IPS-20b (cell line): ENCODE measurements around the gene GALNT18.

Experiments used
- H3K27ac ChIP-seq: one replicate; pipeline ENCODE4 v1.5.1; 2013; ENCODE audit warnings: low read length
- H3K27me3 ChIP-seq: 2 replicates; pipeline ENCODE4 v1.6.1; 2013; ENCODE audit warnings: mild to moderate bottlenecking, low read length, inconsistent platforms; ENCODE audit not compliant: insufficient read depth
- H3K36me3 ChIP-seq: 2 replicates; pipeline ENCODE4 v1.6.1; 2013; ENCODE audit warnings: low read depth, mild to moderate bottlenecking, inconsistent platforms, low read length, moderate library complexity; ENCODE audit not compliant: insufficient read depth
- H3K4me1 ChIP-seq: 2 replicates; pipeline ENCODE4 v1.6.1; 2013; ENCODE audit warnings: mild to moderate bottlenecking, control low read depth, inconsistent platforms, low read length, moderate library complexity; ENCODE audit not compliant: insufficient read depth
- H3K4me3 ChIP-seq: 2 replicates; pipeline ENCODE4 v1.5.1; 2013; ENCODE audit warnings: mild to moderate bottlenecking, low read length, inconsistent platforms
- H3K9ac ChIP-seq: 2 replicates; pipeline ENCODE4 v1.6.1; 2013; ENCODE audit warnings: low read depth, mild to moderate bottlenecking, inconsistent platforms, low read length, moderate library complexity
- H3K9me3 ChIP-seq: 2 replicates; pipeline ENCODE4 v1.6.1; 2013; ENCODE audit warnings: mild to moderate bottlenecking, low read depth, low read length, inconsistent platforms; ENCODE audit not compliant: insufficient read depth

Gene GALNT18

GRCh38 chr11:11422411-11423128 is 199.2 kb downstream of the GALNT18 start:
- no peak overlapping the region for H3K4me3 ChIP-seq
- H3K36me3 ChIP-seq = no peaks in the 10 kb centered on the region
- no peak overlapping the region for H3K27ac ChIP-seq
- 0 out of 2 replicates have a peak, but pooled peaks cover 2% of the 10 kb centered on the region for H3K4me1 ChIP-seq
- no peaks in the 10 kb centered on the region for H3K9me3 ChIP-seq
- no peak overlapping the region for H3K9ac ChIP-seq
- no peaks in the 10 kb centered on the region for H3K27me3 ChIP-seq

GRCh38 chr11:11421509-11421908 is 200.3 kb downstream of the GALNT18 start:
- Histone ChIP-seq H3K36me3 (no peaks in the 10 kb centered on the region), H3K4me1 (no peaks in the 10 kb centered on the region; the same call in 1 of the 2 replicates), H3K27ac (no peak overlapping the region), H3K27me3 (no peaks in the 10 kb centered on the region), H3K4me3 (no peak overlapping the region), H3K9me3 (no peaks in the 10 kb centered on the region), H3K9ac (no peak overlapping the region)

GRCh38 chr11:11420899-11421285 is 200.9 kb downstream of the GALNT18 start:
- Histone ChIP-seq H3K9ac (no peak overlapping the region), H3K4me1 (no peaks in the 10 kb centered on the region; the same call in 1 of the 2 replicates), H3K36me3 (no peaks in the 10 kb centered on the region), H3K27ac (no peak overlapping the region), H3K4me3 (no peak overlapping the region), H3K9me3 (no peaks in the 10 kb centered on the region), H3K27me3 (no peaks in the 10 kb centered on the region)

GRCh38 chr11:11420191-11420898 is 201.5 kb downstream of the GALNT18 start:
- Histone ChIP-seq H3K9ac (no peak overlapping the region), H3K27me3 (no peaks in the 10 kb centered on the region), H3K27ac (no peak overlapping the region), H3K4me1 (no peaks in the 10 kb centered on the region; the same call in 1 of the 2 replicates), H3K4me3 (no peak overlapping the region), H3K9me3 (no peaks in the 10 kb centered on the region), H3K36me3 (no peaks in the 10 kb centered on the region)

GRCh38 chr11:11419747-11420146 is 202.1 kb downstream of the GALNT18 start:
- Histone ChIP-seq H3K27me3 (no peaks in the 10 kb centered on the region), H3K9ac (no peak overlapping the region)

GRCh38 chr11:11416917-11417316 is 204.9 kb downstream of the GALNT18 start:
- H3K36me3 ChIP-seq = no peaks in the 10 kb centered on the region
- no peaks in the 10 kb centered on the region for H3K9me3 ChIP-seq
- H3K9ac ChIP-seq = no peak overlapping the region
- no peak overlapping the region for H3K4me3 ChIP-seq
- no peak overlapping the region for H3K27ac ChIP-seq
- H3K27me3 ChIP-seq = no peaks in the 10 kb centered on the region
- H3K4me1 ChIP-seq = no peaks in the 10 kb centered on the region; the same call in 1 of the 2 replicates

More at GRCh38 chr11:11419747-11420146, 202.1 kb downstream of the GALNT18 start:
- H3K27ac ChIP-seq = no peak overlapping the region
- H3K9me3 ChIP-seq = no peaks in the 10 kb centered on the region
- no peaks in the 10 kb centered on the region for H3K36me3 ChIP-seq
- H3K4me1 ChIP-seq = no peaks in the 10 kb centered on the region; the same call in 1 of the 2 replicates
- no peak overlapping the region for H3K4me3 ChIP-seq

GRCh38 chr11:11416502-11416901 is 205.3 kb downstream of the GALNT18 start:
- no peak overlapping the region for H3K9ac ChIP-seq
- H3K36me3 ChIP-seq = no peaks in the 10 kb centered on the region
- no peaks in the 10 kb centered on the region; the same call in 1 of the 2 replicates for H3K4me1 ChIP-seq
- H3K4me3 ChIP-seq = no peak overlapping the region
- no peak overlapping the region for H3K27ac ChIP-seq
- H3K27me3 ChIP-seq = no peaks in the 10 kb centered on the region
- no peaks in the 10 kb centered on the region for H3K9me3 ChIP-seq

- no peak overlapping the region for H3K9ac ChIP-seq
- no peak overlapping the region for H3K4me3 ChIP-seq
- no peaks in the 10 kb centered on the region for H3K27me3 ChIP-seq
- no peaks in the 10 kb centered on the region; the same call in 1 of the 2 replicates for H3K4me1 ChIP-seq
- H3K36me3 ChIP-seq = no peaks in the 10 kb centered on the region
- no peak overlapping the region for H3K27ac ChIP-seq
- H3K9me3 ChIP-seq = no peaks in the 10 kb centered on the region
These were observed 205.9 kb downstream of the GALNT18 start for GRCh38 chr11:11415901-11416300.

- Histone ChIP-seq H3K36me3 (no peaks in the 10 kb centered on the region), H3K27me3 (no peaks in the 10 kb centered on the region), H3K4me1 (no peaks in the 10 kb centered on the region; the same call in 1 of the 2 replicates), H3K27ac (no peak overlapping the region), H3K9me3 (no peaks in the 10 kb centered on the region), H3K4me3 (no peak overlapping the region), H3K9ac (no peak overlapping the region)
These were observed 206.8 kb downstream of the GALNT18 start for GRCh38 chr11:11414996-11415395.

- no peaks in the 10 kb centered on the region for H3K27me3 ChIP-seq
- H3K9me3 ChIP-seq = no peaks in the 10 kb centered on the region
- H3K4me1 ChIP-seq = no peaks in the 10 kb centered on the region; the same call in 1 of the 2 replicates
- H3K9ac ChIP-seq = no peak overlapping the region
- H3K27ac ChIP-seq = no peak overlapping the region
- H3K4me3 ChIP-seq = no peak overlapping the region
- no peaks in the 10 kb centered on the region for H3K36me3 ChIP-seq
These were observed 208.0 kb downstream of the GALNT18 start for GRCh38 chr11:11413776-11414175.

- H3K27me3 ChIP-seq = no peaks in the 10 kb centered on the region
- H3K9ac ChIP-seq = no peak overlapping the region
- H3K4me3 ChIP-seq = no peak overlapping the region
- no peaks in the 10 kb centered on the region for H3K36me3 ChIP-seq
- H3K27ac ChIP-seq = no peak overlapping the region
- H3K9me3 ChIP-seq = no peaks in the 10 kb centered on the region
- H3K4me1 ChIP-seq = no peaks in the 10 kb centered on the region; the same call in 1 of the 2 replicates
These were observed 210.3 kb downstream of the GALNT18 start for GRCh38 chr11:11411401-11411985.
